H1 (cell line): ENCODE results near the gene DLEC1. TPM values are rescaled to one million over a fixed set of nuclear protein-coding genes. Genes with fewer than 3 reads are reported as not detected.

Experiments used
- CTCF ChIA-PET: fragments of 300-600 bp; sonication (Branson Sonifier 250); formaldehyde crosslinking; loops from one replicate; lab custom pipeline; 2021; ENCODE audit not compliant: partially characterized antibody; lab: Charles Lee
- POLR2A ChIA-PET: fragments of 300-600 bp; sonication (Branson Sonifier 250); formaldehyde crosslinking; loops from one replicate; lab custom pipeline; 2021; ENCODE audit warnings: inconsistent platforms; ENCODE audit not compliant: partially characterized antibody; lab: Charles Lee
- DNase-seq, 2 experiments: peaks; one replicate each; pipeline versions ENCODE4 v3.0.0 to v3.0.0-alpha.2; 2010 to 2022; ENCODE audit warnings: low spot score in 2 of 2, low read depth in 1 of 2, mixed read lengths in 1 of 2
- FAIRE-seq: peaks from 2 replicates; lab custom pipeline; 2011; peaks lifted over from hg19 to GRCh38; lab: Jason Lieb, UNC
- H2AFZ ChIP-seq: 2 replicates; pipeline ENCODE4 v1.8.1; 2012; ENCODE audit warnings: low read length, inconsistent platforms
- H2AK5ac ChIP-seq: 2 replicates; pipeline ENCODE4 v1.6.1; 2013; ENCODE audit warnings: low read depth, low read length
- H2BK120ac ChIP-seq: replicated peaks from 2 replicates; pipeline ENCODE3; 2013; ENCODE audit warnings: low read depth, low read length, inconsistent platforms
- H2BK12ac ChIP-seq: 2 replicates; pipeline ENCODE4 v1.6.1; 2013; ENCODE audit warnings: low read depth, low read length
- H2BK15ac ChIP-seq: 2 replicates; pipeline ENCODE4 v1.6.1; 2013; ENCODE audit warnings: low read length
- H2BK20ac ChIP-seq: 2 replicates; pipeline ENCODE4 v1.6.1; 2013; ENCODE audit warnings: low read length
- H2BK5ac ChIP-seq: 2 replicates; pipeline ENCODE4 v1.6.1; 2013; ENCODE audit warnings: low read depth, low read length
- H3K14ac ChIP-seq: 2 replicates; pipeline ENCODE4 v1.6.1; 2013; ENCODE audit warnings: inconsistent platforms; ENCODE audit not compliant: insufficient read length
- H3K18ac ChIP-seq: 2 replicates; pipeline ENCODE4 v1.6.1; 2013; ENCODE audit warnings: low read length; ENCODE audit errors: extremely low read depth
- H3K23ac ChIP-seq: 2 replicates; pipeline ENCODE4 v1.6.1; 2013; ENCODE audit warnings: inconsistent platforms; ENCODE audit not compliant: insufficient read length
- H3K23me2 ChIP-seq: 2 replicates; pipeline ENCODE4 v1.6.1; 2013; ENCODE audit warnings: low read depth, low read length
- H3K27ac ChIP-seq: 2 replicates; pipeline ENCODE4 v1.6.1; 2011; ENCODE audit warnings: low read depth, low read length, inconsistent platforms
- H3K27me3 ChIP-seq, 4 experiments: replicated peaks in 1 of 4; 1 replicate in 1 of 4; 2 replicates in 3 of 4; pipeline versions ENCODE4 v1.6.1 to v1.8.1; 2011 to 2013; ENCODE audit warnings: low read length in 3 of 4, mild to moderate bottlenecking in 3 of 4, inconsistent platforms in 2 of 4, mixed read lengths in 2 of 4, moderate library complexity in 1 of 4; ENCODE audit not compliant: control insufficient read depth in 3 of 4, insufficient read depth in 3 of 4; ENCODE audit errors: extremely low read depth in 1 of 4
- H3K36me3 ChIP-seq, 4 experiments: 2 replicates each; pipeline versions ENCODE4 v1.6.1 to v1.8.1; 2011 to 2013; ENCODE audit warnings: mild to moderate bottlenecking in 4 of 4, low read length in 3 of 4, moderate library complexity in 2 of 4, control low read depth in 1 of 4, inconsistent platforms in 1 of 4; ENCODE audit not compliant: insufficient read depth in 4 of 4, control insufficient read depth in 2 of 4
- H3K4ac ChIP-seq: replicated peaks from 2 replicates; pipeline ENCODE3; 2013; ENCODE audit warnings: low read length, low read depth, mixed read lengths, inconsistent platforms; ENCODE audit not compliant: insufficient read length
- H3K4me1 ChIP-seq, 4 experiments: replicated peaks in 1 of 4; 1 replicate in 1 of 4; 2 replicates in 3 of 4; pipeline versions ENCODE4 v1.6.1 to v1.8.1; 2011 to 2013; ENCODE audit warnings: low read length in 3 of 4, inconsistent platforms in 2 of 4, mixed read lengths in 1 of 4; ENCODE audit not compliant: insufficient read depth in 4 of 4, control insufficient read depth in 3 of 4
- H3K4me2 ChIP-seq, 2 experiments: 2 replicates each; pipeline versions ENCODE4 v1.6.1 to v1.8.1; 2011 to 2013; ENCODE audit warnings: low read depth in 2 of 2, low read length in 2 of 2, control low read depth in 1 of 2, inconsistent platforms in 1 of 2, mild to moderate bottlenecking in 1 of 2; ENCODE audit not compliant: insufficient read depth in 1 of 2
- H3K4me3 ChIP-seq, 4 experiments: fragments of 200-600, 300-600 bp in 1 of 4; sonication (generic), shearing (Covaris generic), sonication (Bioruptor Twin) in 1 of 4; 2 replicates each; pipeline versions ENCODE4 v1.5.1 to v1.8.1; 2011 to 2016; ENCODE audit warnings: low read length in 4 of 4, low read depth in 3 of 4, control low read depth in 2 of 4, inconsistent platforms in 2 of 4, mild to moderate bottlenecking in 2 of 4, mixed read lengths in 1 of 4, moderate library complexity in 1 of 4; ENCODE audit not compliant: insufficient read depth in 2 of 4; ENCODE audit errors: extremely low read depth in 1 of 4
- H3K56ac ChIP-seq: replicated peaks from 2 replicates; pipeline ENCODE3; 2013; ENCODE audit warnings: low read depth, mild to moderate bottlenecking, mixed read lengths, low read length, inconsistent platforms; ENCODE audit not compliant: insufficient read length
- H3K79me1 ChIP-seq: 2 replicates; pipeline ENCODE4 v1.6.1; 2013; ENCODE audit warnings: low read depth, low read length, control low read depth
- H3K79me2 ChIP-seq, 2 experiments: 2 replicates each; pipeline versions ENCODE4 v1.6.1 to v1.8.1; 2012 to 2013; ENCODE audit warnings: low read length in 2 of 2, mild to moderate bottlenecking in 2 of 2, inconsistent platforms in 1 of 2; ENCODE audit not compliant: insufficient read depth in 2 of 2, control insufficient read depth in 1 of 2
- H3K9ac ChIP-seq, 4 experiments: replicated peaks in 1 of 4; 1 replicate in 1 of 4; 2 replicates in 3 of 4; pipeline versions ENCODE4 v1.6.1 to v1.8.1; 2011 to 2013; ENCODE audit warnings: low read depth in 3 of 4, low read length in 3 of 4, control low read depth in 2 of 4, mild to moderate bottlenecking in 2 of 4, moderate library complexity in 2 of 4, inconsistent platforms in 1 of 4; ENCODE audit errors: extremely low read depth in 1 of 4
- H3K9me3 ChIP-seq, 2 experiments: 2 replicates each; pipeline versions ENCODE4 v1.6.1 to v1.8.1; 2012 to 2013; ENCODE audit warnings: mild to moderate bottlenecking in 2 of 2, moderate library complexity in 2 of 2, control low read depth in 1 of 2, inconsistent platforms in 1 of 2, low read depth in 1 of 2, low read length in 1 of 2, mixed read lengths in 1 of 2; ENCODE audit not compliant: insufficient read depth in 2 of 2
- H4K20me1 ChIP-seq, 2 experiments: replicated peaks in 1 of 2; 2 replicates each; pipeline versions ENCODE3 to v1.8.1; 2011 to 2013; ENCODE audit warnings: inconsistent platforms in 2 of 2, low read length in 2 of 2, mild to moderate bottlenecking in 1 of 2; ENCODE audit not compliant: insufficient read depth in 2 of 2, control insufficient read depth in 1 of 2
- H4K5ac ChIP-seq: 2 replicates; pipeline ENCODE4 v1.6.1; 2013; ENCODE audit warnings: low read length, low read depth, mixed read lengths, inconsistent platforms; ENCODE audit not compliant: insufficient read length
- H4K8ac ChIP-seq: 2 replicates; pipeline ENCODE4 v1.8.0; 2013; ENCODE audit warnings: mild to moderate bottlenecking, moderate library complexity, low read length, inconsistent platforms; ENCODE audit not compliant: insufficient read depth; ENCODE audit errors: extremely low read depth
- H4K91ac ChIP-seq: replicated peaks from 2 replicates; pipeline ENCODE3; 2013; ENCODE audit warnings: low read length, mixed read lengths, inconsistent platforms; ENCODE audit not compliant: insufficient read length
- FOSL1 ChIP-seq: IDR thresholded peaks from 2 replicates; pipeline ENCODE4 v1.6.1; 2011; ENCODE audit warnings: mild to moderate bottlenecking, low read depth, low read length, moderate library complexity; ENCODE audit not compliant: insufficient read depth
- MAFK ChIP-seq: IDR thresholded peaks from 2 replicates; pipeline ENCODE4 v1.6.1; 2012; ENCODE audit warnings: low read depth, mild to moderate bottlenecking, improper control_type of control experiment, low read length
- WGBS, 2 experiments: shearing (Covaris generic) in 1 of 2; methylation state at CpG; one replicate each; pipeline versions ENCODE4 v1.1.6 to v1.1.7; 2013 to 2015; ENCODE audit warnings: low lambda C conversion rate in 2 of 2, mixed read lengths in 2 of 2, inconsistent platforms in 1 of 2, low coverage in 1 of 2, missing lambda C conversion rate in 1 of 2; ENCODE audit not compliant: insufficient replicate concordance in 2 of 2, insufficient coverage in 1 of 2, insufficient read length in 1 of 2; ENCODE audit errors: extremely low coverage in 1 of 2, missing lambda C conversion rate in 1 of 2; 5-methylcytosine and 5-hydroxymethylcytosine counted together
- polyA plus RNA-seq, 7 experiments: library from polyadenylated mRNA; depleted of rRNA in 3 of 7; stranded (reverse) in 5 of 7; unstranded in 2 of 7; fragments of >200 nt in 5 of 7; fragments of 200-250 nt in 2 of 7; gene quantifications; 1 replicate in 5 of 7; 2 replicates in 1 of 7; 4 replicates in 1 of 7; pipeline versions ENCODE4 v1.2.1 to v1.2.3, GENCODE V29; 2011 to 2013; ENCODE audit warnings: missing spikeins in 2 of 7, mixed read lengths in 2 of 7
- total RNA-seq: library from RNA; stranded (reverse); fragmentation: NEBNext Ultra II Directional; extraction: Animal tissue kit (Norgen Biotek cat#: 25700); gene quantifications from 2 replicates; pipeline ENCODE4 v1.2.1, GENCODE V29; 2021

The DLEC1 gene
- total and polyA plus RNA-seq, 2 of the 8 experiments (the other 6 are each of a cell fraction or from before 2014, with no cell fraction given): 0.26 to 0.76 TPM

DNA sequence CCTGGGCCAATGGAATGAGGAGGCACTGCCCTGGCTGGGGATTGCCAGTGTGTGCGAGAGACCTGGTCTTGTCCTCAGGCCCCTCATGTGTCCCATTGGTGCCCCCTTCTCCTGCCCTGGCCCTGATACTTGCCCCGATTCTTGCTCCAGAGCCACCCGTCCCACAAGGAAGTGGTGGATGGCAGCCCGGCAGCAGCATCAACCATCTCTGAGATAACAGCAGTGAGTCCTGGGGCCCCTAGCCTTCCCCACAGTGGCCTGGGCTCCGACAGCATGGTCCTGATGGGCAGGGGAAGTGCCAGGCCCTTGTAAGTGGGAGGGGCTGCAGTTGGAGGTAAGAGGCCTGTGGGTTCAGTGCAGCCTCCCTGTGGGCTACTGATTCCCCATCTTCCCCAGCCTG, 33.0 kb upstream of the DLEC1 start:
- Histone ChIP-seq H4K20me1 (peaks cover 0 to 6% of the 10 kb centered on the region in 2 experiments), H2AK5ac (no peak overlapping the region), H3K9me3 (no peaks in the 10 kb centered on the region), H3K4ac (no peak overlapping the region), H2BK5ac (no peak overlapping the region), H3K23ac (no peak overlapping the region), H2BK12ac (no peak overlapping the region), H3K9ac (no peak overlapping the region), H3K36me3 (peaks cover 0 to 2% (median under 1%) of the 10 kb centered on the region in 4 experiments; a peak in 1 of 8 replicates), H3K14ac (no peak overlapping the region), H3K79me1 (no peaks in the 10 kb centered on the region), H2BK20ac (no peak overlapping the region), H2BK15ac (no peak overlapping the region), H4K91ac (no peak overlapping the region), H3K4me2 (no peak overlapping the region), H3K56ac (no peak overlapping the region), H3K4me3 (no peak overlapping the region), H3K23me2 (no peaks in the 10 kb centered on the region), H2AFZ (no peak overlapping the region), H3K4me1 (no peaks in the 10 kb centered on the region), H3K27me3 (no peaks in the 10 kb centered on the region), H2BK120ac (no peak overlapping the region), H4K8ac (no peak overlapping the region), H3K18ac (no peak overlapping the region), H3K27ac (no peak overlapping the region), H4K5ac (no peak overlapping the region), H3K79me2 (no peaks in the 10 kb centered on the region)
- no peak for DNase-seq
- FAIRE-seq: no peak
- POLR2A ChIA-PET: interaction anchor here (1.1 kb wide), 1 partner anchor 10 kb away, joined by 4 read pairs; no protein-coding TSS in a partner anchor
- CTCF ChIA-PET: interaction anchor here (0.8 to 2.4 kb wide), 8 partner anchors 14 to 312 kb away, joined by 3 to 12 read pairs (median 5); partner anchors contain the start of gene PLCD1
- 92% methylated on average over 5 of the region's 5 CpGs; no CpG with 5 or more reads in 1 of the 2 experiments for WGBS, 2 experiments
- TF ChIP-seq FOSL1 (no peak), MAFK (no peak)
